ENCODE results near the gene PLK2.

The PLK2 gene

DNA sequence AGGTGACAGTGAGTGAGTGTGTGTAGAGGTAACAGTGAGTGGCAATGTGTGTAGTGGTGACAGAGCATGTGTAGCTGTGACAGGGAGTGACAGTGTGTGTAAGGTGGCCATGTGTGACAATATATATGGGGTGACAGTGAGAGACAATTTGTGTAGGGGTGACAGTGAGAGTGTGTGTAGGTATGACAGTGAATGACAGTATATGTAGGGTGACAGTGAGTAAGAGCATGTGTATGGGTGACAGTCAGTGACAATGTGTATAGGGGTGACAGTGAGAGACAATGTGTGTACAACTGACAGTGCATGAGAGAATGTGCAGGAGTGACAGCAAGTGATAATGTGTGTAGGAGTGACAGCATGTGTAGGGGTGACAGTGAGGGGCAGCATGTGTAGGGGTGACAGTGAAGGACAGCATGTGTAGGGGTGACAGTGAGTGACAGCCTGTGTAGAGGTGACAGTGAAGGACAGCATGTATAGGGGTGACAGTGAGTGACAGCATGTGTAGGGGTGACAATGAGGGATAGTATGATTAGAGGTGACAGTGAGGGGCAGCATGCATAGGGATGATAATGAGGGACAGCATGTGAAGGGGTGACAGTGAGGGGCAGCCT, 21.3 kb upstream of the PLK2 start:
- DNase-seq, result no peak

DNA sequence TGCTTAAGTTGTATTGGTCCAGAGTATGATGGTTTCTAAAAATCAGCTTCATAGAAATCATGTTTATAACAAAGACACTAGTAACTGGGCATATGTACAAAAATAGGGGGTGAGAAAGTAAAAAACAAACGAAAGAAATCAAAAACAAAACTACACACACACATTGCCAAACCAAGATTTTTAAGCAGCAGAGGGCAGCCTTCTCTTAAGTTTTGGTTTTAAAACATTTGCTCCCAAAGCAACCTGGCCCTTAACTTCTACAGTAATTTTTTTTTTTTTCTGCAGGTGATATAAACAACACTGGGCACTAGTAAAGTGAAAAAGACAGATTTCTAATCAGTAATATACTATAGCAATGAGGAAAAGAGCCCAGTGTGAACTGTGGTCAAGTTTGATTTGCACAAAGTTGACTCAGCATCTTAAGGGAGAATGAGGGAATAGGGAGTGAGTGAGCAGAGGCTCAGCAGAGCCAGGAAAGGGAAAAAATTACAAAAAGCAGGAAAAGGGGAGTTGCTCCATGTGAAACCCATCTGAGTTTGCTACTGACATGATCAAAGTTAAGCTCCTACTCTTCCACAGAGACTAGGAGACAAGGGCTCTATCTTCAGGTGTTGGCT, 18.0 kb upstream of the PLK2 start:
- no peak for DNase-seq

DNA sequence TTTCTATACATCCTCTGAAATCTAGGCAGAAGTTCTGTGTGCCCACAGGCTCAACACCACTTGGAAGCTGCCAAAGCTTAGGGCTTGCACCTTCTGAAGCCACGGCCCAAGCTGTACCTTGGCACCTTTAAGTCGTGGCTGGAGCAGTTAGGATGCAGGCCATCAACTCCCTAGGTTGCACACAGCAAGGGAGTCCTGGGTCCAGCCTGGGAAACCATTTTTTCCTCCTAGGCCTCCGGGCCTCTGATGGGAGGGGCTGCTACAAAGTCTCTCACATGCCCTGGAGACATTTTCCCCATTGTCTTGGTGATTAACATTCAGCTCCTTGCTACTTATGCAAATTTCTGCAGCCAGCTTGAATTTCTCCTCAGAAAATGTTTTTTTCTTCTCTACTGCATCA, 15.5 kb upstream of the PLK2 start:
- DNase-seq, result no peak

DNA sequence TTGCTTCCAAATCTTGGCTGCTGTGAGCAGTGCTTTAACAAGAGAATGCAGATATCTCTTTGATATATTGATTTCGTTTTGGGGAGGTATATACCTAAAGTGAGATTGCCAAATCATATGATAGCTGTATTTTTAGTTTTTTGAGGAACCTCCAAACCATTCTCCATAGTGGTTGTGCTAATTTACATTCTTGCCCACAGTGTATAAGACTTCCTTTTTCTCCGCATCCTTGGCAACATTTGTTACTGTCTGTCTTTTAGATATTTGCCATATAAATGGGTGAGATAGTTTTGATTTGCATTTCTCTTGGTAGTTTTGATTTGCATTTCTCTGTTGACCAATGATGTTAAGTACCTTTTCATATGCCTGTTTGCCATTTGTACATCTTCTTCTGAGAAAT, 10.0 kb upstream of the PLK2 start:
- DNase-seq, result no peak

DNA sequence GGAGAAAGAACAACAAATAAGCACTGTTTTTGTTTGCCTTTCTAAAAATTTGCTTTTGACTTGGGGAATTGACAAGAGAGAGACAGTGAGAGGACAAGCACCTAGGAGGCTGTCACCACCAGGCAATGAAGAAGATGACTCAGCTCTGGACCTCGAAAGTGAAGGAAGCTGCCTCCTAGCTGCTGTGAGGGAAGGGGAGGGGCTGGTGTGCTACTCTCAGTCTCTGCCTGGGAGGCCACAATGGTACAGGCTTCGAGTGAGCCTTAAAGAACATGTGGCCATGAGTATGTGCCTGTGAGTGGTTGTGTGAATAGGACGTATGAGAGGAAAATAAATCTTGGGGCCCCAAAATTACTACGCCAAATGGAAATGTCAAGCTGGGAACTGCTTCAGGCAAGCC, 7.1 kb upstream of the PLK2 start:
- peak in 1 of 56 donors; percentile 12 for DNase-seq

DNA sequence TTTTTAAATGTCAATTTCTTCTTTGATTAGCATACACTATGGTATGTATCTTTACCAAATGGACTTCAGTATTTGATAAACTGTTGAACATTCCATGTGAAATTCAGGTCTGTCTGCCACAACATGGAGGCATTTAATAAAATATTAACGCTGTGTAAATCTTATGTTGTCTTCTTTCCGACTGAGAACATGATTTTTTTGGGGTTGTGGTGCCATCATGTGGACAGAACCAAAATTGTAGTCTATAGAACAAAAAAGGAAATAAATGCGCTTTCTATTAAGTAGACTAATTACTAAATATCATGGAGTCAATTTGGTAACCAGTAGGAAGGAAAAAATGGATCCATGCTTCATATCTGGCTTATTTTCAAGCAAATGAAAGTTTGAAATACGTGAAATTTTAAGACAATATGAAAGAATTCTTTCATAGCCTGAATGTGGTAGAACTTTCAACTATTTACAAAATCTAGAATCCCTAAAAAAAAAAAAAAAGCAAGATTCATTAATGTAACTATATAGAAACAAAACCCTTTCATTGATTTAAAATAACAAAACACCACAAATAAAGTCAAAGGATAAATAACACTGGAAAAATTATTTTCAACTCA, 2.8 kb upstream of the PLK2 start:
- peak in 6 of 56 donors; percentile 2 to 59 (median 16) for DNase-seq

DNA sequence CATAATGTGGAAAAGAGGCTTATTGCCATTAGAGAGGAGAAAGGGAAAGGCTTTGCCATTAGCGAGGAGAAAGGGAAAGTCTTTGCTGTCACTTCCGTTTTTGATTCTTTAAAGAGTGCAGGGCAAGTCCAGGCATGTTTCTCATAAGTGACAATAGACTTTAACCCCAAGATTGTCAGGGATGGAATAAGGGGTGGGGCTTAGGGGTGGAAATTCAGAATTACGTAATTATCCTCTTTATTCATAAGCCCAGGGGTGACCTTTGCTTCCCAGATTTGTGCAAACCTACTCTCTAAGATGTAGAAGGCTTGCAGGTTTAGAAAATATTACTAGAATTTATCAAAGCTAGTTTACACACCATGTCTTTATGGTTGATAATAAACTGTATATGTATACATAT, 2.3 kb upstream of the PLK2 start:
- no peak for DNase-seq

DNA sequence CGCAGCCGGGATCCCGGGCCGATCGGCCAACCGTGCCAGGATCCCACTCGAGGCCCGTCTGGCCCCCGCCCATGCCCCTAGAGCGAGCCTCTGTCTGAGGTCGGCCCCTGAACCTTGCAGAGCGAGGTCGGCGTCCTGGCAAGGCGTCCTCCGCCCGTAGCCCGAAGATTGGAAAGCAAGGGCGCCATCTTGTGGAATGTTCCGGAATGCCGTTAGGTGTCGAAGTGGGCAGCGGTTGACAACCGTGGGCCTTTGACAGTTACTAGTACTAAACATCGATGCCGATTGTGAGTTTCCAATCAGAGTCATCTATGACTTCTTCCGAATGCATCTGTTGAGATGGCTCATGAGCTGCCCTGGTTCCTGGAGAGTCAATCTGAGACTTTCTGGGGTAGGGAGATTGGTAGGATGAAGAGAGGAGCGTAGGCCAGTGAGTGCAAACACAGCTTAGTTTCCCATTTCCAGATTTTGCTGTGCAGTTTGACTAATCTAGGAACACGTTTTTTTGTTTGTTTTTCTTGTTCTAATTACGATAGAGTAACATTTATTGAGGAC, 923 bp upstream of the PLK2 start:
- DNase-seq, result peak; percentile 26 to 93 (median 78)

DNA sequence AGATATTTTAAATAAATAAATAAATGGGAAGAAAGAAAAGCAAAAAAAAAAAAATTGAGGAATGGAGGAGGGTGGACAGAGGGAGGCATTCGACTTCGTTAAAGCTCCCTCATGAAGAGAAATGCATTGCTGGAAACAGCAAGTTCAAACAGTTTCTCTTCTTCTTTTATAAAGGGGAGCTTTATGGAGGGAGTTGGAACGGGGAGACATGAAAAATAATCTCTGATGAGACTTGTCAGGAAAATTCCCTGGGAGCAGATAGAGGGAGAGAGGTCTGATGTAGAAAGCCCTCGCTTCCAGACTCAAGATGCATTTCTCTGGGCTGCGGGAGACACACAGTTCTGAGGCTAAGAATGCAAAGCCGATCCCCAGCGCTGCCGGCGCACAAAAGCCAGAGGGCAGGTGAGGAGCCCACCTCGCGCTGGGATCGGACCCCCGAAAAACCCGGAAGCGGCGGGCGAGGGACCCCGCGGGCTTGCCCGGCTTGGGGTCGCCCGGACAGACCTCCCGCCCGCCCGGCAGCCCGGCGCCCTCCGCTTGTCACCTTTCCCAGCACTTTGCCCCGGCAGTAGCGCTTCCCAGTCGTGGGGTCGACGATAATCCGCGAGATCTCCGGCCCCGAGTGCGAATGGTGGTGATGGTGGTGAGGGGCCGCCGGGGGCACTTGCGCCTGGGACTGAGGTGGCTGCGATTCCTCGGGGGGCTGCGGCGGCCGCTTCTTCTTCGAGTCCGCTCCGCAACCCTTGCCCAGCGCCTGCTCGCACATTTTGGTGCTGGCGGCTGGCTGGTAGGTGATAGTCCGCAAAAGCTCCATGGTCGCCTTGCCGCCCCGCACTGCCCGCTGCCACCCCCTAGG, 512 bp downstream of the PLK2 start:
- DNase-seq, result peak in 12 of 56 donors; percentile 10 to 52 (median 36)

DNA sequence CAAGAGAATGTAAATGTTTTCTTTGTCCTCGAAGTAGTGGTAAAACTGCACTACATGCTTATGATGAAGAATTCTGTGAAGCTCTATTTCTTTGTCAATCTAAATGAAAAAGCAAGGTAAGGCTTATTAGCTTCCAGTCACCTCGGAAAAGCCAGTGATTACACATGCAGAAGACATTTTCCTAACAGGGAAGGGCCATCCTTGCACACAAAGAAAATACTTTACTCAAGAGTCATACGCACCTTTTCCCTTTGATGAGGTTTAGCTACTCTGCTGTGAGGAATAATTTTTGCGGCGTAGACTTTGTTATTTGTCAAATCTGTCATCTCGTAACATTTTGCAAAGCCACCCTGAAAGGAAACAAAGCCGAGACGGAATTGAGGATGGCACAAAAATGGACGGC, 1.1 kb downstream of the PLK2 start:
- DNase-seq, result no peak

DNA sequence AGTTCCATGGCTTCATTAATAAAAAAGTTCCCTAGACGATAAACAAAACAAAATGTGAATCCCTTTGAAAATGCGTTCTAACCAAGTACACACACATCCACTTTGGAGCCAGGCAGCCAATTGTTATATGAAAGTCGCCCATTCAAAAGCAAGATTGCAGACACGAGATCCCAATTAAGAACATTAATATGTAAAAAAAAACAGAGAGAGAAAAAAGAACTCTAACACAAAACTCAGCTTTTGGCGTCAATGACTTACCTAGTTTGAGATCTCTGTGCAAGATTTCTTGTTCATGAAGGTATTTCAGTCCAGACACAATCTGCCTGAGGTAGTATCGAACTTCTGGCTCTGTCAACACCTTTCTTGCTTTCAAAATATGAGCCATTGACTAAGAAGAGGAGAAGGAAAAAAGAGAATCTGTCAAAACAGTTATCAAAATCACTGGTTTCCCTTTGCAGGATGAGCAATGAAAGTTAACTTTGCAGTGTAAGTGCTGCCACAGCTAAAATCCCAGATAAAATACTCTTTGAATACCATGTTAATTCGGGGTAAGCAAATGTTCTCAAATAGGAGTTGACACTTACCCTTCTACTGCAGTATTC, 1.6 kb downstream of the PLK2 start:
- no peak for DNase-seq

DNA sequence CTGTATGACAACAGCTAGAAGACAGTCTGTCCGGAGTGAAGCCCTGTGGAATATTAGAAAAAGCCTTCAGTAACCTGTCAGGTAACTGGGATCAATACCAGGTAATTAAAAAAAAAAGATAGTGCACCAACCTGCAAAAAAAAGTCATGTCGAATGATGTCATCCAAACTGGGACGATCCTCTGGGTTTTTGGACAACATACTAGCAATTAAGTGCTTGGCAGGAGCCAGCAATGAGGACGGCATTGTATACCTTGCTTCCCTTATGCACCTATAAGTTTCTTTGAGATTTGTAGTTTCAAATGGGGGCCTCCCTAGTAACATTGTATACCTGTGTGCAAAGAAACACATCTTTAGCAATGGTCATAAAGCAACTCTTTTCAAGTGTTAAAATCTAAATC, 2.8 kb downstream of the PLK2 start:
- DNase-seq, result no peak

DNA sequence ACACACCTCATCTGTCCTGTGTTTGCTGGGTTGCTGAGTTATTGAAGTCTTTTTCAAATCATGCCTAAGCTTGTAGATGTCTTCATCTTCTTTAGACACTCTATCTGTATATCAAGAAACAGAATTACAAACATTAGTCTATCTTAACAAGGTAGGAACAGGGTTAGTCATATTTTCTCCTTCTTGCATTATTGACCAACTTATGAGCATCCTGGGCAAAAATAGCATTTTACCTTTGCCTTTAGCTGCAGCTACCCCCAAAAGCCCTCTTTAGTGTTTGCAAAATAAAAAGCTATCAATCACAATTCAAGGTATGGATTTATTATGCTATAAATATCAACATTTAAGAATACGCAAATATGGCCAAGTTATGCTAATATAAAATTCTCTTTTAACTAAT, 3.4 kb downstream of the PLK2 start:
- no peak for DNase-seq

DNA sequence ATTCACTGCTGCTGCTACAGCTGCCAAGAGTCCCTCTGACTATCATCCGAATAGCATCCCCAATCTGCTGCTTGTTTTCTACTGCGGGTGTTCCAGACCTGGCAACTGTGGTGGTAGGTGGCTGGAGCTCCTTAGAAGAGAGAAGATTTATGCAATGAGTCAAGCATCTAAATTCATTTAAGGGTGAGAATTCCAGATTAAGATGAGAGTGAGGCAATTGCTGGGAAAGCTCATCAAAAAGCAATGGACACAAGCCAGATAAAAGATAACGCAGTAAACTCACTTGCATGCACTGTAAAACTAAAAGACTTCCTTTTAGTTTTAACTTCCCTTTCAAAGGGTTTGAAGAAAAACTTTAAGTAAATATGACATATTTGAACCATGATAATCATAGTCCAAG, 3.9 kb downstream of the PLK2 start:
- DNase-seq, result no peak

DNA sequence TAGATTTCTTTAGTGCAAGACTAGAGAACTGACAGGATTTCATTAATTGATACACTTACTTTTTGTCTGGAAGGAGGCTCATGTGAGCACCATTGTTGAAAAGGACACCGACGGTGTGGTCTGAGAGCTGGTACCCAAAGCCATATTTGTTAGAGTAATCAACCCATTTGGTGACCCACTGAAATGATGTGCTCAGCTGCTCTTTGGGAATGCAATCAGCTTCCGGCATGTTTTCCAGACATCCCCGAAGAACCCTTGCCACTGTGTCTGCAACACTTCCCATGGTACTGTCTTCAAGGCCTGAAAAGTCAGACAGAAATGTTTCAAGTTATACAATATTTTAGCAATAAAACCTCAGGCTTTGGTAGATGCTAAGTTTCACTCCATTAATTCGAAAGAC, 4.4 kb downstream of the PLK2 start:
- no peak for DNase-seq

DNA sequence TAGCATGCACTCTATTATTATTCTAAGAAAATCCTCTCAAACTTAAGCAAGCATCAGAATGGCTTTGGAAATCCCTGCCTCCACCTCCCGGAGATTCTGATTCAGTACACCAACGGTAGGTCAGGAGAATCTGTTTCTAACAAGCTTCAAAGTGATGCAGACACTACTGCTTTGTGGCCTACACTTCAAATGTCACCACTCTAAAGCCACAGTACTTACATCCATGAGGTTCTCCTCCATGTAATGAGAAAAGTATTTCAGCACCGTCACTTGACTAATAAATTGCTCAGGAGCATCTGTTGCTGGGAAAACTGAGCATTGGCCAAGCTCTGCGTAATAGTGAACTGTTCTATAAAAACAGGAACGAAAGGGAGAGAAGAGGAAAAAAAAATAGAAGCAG, 4.8 kb downstream of the PLK2 start:
- DNase-seq, result no peak

DNA sequence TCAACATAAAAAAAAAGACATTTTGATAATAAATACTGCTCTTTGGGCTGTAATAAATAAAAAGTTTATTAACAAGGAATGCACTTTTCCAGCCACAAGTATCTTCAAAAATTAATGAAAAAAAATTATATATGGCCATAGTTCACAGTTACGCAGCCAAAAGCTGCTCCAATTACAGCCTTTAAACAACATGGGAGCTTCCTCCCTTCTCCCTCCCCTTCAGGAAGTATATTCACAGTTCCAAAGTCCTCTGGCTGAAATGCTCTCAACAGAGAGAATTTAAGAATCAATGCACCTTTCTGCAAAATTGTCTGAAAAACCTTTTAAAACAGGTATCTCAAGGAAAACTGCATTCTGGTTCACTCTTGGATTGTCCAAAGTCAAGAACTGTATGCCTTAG, 5.9 kb downstream of the PLK2 start:
- DNase-seq, result no peak

DNA sequence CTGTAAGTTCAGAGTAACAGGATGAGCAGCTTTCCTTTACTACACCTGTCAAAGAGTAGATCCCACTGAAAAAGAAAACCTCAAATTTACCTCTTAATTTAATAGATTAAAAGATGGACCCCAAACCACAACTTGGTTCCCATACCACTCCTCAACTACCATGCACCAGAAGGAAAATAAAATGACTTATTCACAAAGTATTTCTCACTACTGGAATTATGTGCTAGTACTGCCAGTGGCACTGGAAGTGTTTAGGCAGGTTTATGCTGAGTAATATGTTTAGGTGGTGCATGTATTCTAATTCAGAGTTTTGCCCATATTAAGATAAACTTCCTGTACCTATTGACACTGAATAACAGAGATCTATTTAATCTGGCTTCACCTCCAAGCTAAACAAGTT, 6.6 kb downstream of the PLK2 start:
- DNase-seq, result no peak

DNA sequence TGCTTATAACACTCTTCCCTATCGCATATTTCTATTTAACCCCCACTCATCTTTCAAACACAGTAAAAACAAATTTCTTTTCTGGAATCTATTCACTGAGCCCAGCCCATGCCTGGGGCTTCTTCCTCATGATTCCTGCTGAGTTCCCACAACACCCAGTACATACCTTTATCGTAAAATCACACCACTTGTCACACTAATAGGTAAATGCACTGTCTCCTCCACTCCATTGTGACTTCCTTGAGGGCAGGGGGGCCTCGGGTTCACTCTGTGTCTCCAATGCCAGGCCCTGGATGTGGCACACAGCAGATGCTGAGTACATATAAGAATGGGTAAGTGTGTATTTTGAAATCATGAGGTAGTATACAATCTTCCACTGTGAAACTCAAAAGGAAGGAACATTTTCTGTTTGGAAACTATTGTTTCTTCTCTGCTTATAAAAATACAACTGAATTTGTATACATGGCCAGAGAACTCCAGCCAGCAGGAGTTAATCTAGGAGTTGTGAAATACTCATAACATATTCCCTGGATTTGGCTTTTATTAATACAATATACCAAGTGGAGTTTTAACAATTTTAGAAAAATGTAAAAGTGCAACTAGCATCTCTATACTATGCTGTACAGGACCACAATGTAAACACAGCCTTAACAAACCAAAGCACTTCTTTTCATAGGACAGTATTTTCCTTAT, 7.2 kb downstream of the PLK2 start:
- DNase-seq, result no peak

DNA sequence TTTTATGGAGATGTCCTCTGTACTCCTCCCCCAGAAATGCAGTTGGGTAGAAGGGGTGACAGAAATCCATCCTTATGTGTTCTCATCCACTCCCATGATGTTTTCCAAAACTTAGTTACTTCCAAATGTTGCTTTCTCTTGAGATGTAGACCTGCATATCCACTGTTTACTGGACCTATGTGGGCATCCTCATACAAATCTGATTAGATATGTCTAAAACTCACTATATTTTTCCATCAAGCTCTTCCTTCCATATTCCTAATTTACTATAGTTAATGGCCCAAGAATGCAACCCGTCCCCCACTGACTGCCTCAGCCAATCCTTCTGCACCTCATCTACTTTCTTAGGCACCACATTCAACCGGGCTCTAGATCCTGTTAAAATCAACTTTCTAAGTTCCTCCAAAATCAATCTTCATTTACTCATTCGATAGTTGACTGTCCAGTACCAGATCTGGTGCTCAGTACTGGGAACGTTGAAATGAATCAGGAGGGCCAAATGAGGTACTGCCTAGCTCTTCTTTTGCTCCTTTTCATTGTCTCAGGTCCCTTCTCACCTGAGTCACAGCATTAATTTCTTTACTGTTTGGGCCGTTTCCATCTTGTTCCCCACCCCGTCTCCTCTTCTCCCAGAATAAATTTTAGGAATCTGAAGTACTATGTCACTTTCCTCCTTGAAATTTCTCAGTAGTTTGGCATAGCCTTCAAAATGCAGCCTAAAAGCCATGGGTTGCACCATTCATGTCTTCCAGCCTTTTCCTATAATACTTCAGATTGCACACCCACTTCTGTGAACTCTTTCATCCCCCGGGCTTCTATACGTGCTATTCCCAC, 7.9 kb downstream of the PLK2 start:
- no peak for DNase-seq
